Measurements from ENCODE around the gene ZCCHC9.
A peak's percentile ranks its signal among the peaks of the same experiment; 100 is the strongest.
"Not testable (repeated sequence)": the region's sequence is repeated elsewhere in the genome, so short reads cannot be mapped to it uniquely, and the experiment has no call there.

The ZCCHC9 gene, protein sequence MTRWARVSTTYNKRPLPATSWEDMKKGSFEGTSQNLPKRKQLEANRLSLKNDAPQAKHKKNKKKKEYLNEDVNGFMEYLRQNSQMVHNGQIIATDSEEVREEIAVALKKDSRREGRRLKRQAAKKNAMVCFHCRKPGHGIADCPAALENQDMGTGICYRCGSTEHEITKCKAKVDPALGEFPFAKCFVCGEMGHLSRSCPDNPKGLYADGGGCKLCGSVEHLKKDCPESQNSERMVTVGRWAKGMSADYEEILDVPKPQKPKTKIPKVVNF

GRCh38 chr5:81301271-81302015 lies at the start of gene ZCCHC9:
Gene ZCCHC9 (plus strand): TSS chr5:81301587. CDS start chr5:81304758, 3,171 bp downstream.
- DNase-seq (ENCODE audit: low read depth, low spot score): peak; percentile 90

- no peak for DNase-seq (ENCODE audit: low read depth, low spot score)
Measured at GRCh38 chr5:81251922-81252321, 49.5 kb upstream of the ZCCHC9 start.

- DNase-seq (ENCODE audit: low read depth, low spot score): no peak
Measured at GRCh38 chr5:81252904-81253303, 48.5 kb upstream of the ZCCHC9 start.

- no peak for DNase-seq (ENCODE audit: low read depth, low spot score)
Measured at GRCh38 chr5:81253875-81254274, 47.5 kb upstream of the ZCCHC9 start.

DNA sequence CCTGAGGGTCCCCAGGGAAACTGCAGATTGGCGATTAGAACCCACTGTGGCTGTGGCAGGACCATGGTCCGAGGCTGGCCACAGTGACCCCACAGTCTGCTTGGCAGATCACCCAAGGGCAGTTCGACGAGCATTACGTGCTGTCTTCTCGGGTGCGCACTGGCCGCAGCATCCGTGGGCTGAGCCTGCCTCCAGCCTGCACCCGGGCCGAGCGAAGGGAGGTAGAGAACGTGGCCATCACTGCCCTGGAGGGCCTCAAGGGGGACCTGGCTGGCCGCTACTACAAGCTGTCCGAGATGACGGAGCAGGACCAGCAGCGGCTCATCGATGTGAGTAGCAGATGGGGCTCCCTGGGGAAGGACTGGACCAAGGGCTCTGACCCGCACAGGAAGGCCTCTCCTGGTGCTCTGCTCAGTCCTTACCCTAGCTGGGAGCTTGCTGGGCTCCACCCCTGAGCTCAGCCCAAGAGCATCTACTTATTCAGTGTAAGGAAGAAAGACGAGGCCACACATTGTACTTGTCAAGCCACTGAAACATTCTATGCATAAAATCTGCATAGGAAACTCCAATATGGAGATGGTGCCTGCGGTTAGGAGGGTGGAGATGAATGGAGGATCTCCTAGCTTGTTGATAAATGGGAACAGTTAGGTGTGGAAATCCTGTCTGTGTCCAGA lies 46.4 kb upstream of the ZCCHC9 start:
- DNase-seq (ENCODE audit: low read depth, low spot score): no peak

- no peak for DNase-seq (ENCODE audit: low read depth, low spot score)
Measured at GRCh38 chr5:81256766-81257165, 44.6 kb upstream of the ZCCHC9 start.

- DNase-seq (ENCODE audit: low read depth, low spot score): not testable (repeated sequence)
Measured at GRCh38 chr5:81262796-81263195, 38.6 kb upstream of the ZCCHC9 start.

GRCh38 chr5:81265101-81265500 lies 36.3 kb upstream of the ZCCHC9 start:
- no peak for DNase-seq (ENCODE audit: low read depth, low spot score)

DNA sequence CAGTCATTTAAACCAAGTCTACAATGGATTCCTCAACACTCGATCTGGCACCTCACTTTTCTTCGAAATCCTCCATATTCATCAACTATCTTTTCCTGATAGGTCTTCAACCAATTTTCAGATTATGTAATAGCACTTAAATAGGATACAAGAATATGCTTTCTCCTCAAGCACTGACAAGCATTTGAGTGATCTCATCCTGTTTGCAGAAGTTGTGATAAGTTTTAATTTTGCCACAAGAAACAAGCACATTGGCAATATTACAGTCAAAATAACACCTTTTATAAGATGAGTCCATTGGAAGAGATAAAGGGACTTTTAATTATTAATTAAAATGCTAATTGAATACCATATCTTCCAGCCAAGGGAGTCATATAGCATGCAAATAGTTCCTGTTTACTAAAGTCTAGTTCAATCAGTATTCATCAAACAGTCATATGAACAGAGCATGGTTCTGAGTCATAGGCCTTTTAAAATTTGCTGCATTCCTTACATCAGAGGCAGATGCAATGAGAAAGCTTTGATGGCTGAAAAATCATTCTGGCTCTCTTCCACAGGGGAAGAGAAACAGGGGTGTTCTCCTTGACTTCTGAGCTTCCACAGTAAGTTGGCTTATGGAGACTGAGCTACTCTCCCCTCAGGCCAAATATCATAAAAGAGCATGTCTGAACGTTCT lies 32.7 kb upstream of the ZCCHC9 start:
- peak; percentile 21 for DNase-seq (ENCODE audit: low read depth, low spot score)

DNA sequence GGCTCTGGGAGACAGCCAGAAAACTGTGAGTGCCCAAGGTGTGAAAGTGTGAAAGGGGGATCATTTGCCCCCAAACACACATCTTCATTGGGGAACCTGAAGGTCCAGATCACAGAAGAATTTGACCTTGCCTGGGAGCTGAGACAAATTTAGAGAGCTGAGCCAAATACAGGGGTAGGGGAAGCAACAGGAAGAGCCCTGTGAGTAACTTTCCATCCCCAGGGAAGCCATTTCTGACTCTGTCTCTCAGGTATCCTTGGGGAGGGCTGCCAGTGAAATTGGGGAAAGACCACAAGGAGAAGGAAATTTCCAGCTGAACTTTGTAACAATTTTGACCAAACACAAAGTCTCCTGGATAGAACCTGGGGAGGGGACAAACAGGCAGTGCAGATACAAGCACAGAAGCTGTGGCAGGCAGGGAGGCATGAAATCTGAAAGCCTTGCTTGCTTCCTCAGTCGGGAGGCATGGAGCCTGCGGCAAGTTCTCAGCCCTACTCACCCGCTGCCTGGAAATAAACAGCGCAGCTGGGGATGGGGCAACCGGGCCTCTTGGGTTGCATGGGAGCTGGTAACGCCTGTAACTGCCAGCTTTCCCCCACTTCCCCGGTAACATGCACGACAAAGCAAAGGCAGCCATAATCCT lies 31.5 kb upstream of the ZCCHC9 start:
- DNase-seq (ENCODE audit: low read depth, low spot score): no peak

DNA sequence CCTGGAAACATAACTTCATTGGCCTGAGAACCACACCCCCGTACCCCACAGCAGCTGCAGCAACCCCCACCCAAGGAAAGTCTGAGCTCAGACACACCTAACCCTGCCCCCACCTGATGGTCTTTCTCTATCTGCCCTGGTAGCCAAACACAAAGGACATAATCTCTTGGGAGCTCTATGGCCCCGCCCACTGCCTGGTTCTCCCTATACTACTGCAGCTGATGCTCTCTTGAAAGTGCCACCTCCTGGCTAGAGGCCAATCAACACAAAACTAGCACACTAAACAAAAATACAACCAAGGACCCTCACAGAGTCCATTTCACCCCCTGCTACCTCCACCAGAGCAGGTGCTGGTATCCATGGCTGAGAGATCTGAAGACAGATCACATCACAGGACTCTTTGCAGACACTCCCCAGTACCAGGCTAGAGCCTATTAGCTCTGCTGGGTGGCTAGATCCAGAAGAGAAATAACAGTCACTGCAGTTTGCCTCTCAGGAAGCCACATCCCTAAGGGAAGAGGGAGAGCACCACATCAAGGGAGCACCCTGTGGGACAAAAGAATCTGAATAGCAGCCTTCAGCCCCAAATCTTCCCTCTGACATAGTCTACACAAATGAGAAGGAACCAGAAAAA lies 30.9 kb upstream of the ZCCHC9 start:
- not testable (repeated sequence) for DNase-seq (ENCODE audit: low read depth, low spot score)

GRCh38 chr5:81283976-81284375 lies 17.4 kb upstream of the ZCCHC9 start:
- no peak for DNase-seq (ENCODE audit: low read depth, low spot score)

- DNase-seq (ENCODE audit: low read depth, low spot score): no peak
Measured at GRCh38 chr5:81286059-81286617, 15.2 kb upstream of the ZCCHC9 start.

DNA sequence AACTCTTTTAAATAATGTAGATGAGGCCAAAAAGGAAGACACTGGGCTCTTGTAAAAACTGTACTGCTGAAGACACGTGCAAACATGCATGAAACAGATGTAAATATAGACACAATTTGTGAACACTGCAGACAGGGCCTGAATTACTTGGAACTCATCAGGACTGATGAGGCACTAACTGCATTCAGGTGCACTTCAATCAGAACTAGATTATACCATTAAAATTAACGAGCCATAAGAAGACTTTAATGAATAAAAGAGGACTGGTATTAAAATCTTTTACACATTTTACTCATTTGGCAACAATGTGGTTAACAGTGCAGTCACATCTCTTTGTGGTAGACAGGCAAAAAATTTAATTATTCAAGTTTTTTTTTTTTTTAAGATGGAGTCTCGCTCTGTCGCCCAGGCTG lies 13.4 kb upstream of the ZCCHC9 start:
- no peak for DNase-seq (ENCODE audit: low read depth, low spot score)

- DNase-seq (ENCODE audit: low read depth, low spot score): no peak
Measured at GRCh38 chr5:81290146-81290545, 11.2 kb upstream of the ZCCHC9 start.

DNA sequence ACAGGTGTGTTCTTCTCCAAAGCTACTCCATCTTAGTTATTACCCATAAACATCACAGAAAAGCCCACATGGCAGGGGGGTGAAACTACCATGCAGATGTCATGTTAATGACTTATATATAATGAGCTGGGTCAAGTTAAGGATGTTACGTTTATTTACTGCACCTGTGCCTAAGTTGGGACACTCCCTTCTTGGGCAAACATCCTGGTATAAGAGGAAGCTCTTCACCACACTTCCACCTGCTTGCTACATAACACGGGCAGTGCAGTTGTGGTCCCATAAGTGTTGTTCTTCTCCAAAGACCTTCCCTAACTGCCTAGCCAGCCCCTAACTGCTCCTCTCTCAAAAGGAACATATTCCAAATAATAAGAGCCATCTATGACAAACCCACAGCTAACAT lies 9.3 kb upstream of the ZCCHC9 start:
- no peak for DNase-seq (ENCODE audit: low read depth, low spot score)

- DNase-seq (ENCODE audit: low read depth, low spot score): not testable (repeated sequence)
Measured at GRCh38 chr5:81294021-81294420, 7.4 kb upstream of the ZCCHC9 start.

DNA sequence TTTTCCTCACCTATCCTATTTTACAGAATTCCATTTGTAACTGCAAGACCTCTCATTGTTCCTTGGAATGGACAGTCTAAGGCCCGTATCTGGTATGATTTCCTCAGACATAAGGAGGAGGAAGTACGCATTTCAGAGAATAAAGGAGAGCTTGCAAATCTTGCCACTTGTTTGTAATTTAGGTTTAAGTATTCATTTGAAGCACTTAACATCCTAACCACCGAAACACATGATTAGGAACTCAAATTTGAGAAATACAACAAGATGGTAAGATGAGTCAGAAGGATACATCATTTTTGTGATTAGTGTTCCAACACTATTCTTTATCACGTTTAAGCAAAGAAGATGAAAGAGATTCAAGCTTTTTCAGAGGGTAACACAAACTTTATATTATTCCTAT lies 3.9 kb upstream of the ZCCHC9 start:
- no peak for DNase-seq (ENCODE audit: low read depth, low spot score)

- no peak for DNase-seq (ENCODE audit: low read depth, low spot score)
Measured at GRCh38 chr5:81300921-81301270, 491 bp upstream of the ZCCHC9 start.

GRCh38 chr5:81302596-81302995 lies 1.2 kb downstream of the ZCCHC9 start:
- DNase-seq (ENCODE audit: low read depth, low spot score): no peak

DNA sequence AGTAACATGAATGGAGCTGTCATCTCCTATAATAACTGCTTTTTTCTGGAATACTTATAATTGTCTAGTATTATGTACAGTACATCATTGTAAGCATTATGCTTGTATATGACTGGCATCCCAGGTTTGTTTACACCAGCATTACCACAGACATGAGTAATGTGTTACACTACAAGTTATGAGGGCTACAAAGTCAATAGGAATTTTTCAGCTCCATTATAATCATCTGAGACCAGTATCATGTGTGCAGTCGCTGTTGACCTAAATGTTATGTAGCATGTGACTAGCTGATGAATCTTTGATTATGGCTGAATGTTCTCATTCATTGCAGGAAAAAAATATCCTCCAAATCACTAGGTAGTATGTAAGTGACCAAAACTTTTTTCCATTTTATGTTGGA lies 2.2 kb downstream of the ZCCHC9 start:
- DNase-seq (ENCODE audit: low read depth, low spot score): no peak

All from smooth muscle cell of the brain vasculature (primary cell).